SK-N-SH (cell line): ENCODE data around the gene CASK.

Experiments used
- CHD2 ChIP-seq: fragments of 150-350 bp; IDR thresholded peaks from 2 replicates; pipeline ENCODE4 v1.6.1; 2018; ENCODE audit warnings: low read length; ENCODE audit not compliant: partially characterized antibody
- FOXM1 ChIP-seq: IDR thresholded peaks from 2 replicates; pipeline ENCODE4 v1.4.0; 2012; ENCODE audit warnings: low read depth, mild to moderate bottlenecking
- GATA2 ChIP-seq: sonication (generic); formaldehyde crosslinking; IDR thresholded peaks from 2 replicates; pipeline ENCODE4 v1.5.0; 2020; ENCODE audit warnings: mild to moderate bottlenecking, missing genetic modification reagents
- MXI1 ChIP-seq: IDR thresholded peaks from 2 replicates; pipeline ENCODE4 v1.6.1; 2012; ENCODE audit warnings: mild to moderate bottlenecking, low read depth, low read length, improper control_type of control experiment
- NFIC ChIP-seq: IDR thresholded peaks from 2 replicates; pipeline ENCODE4 v1.4.0; 2012; ENCODE audit warnings: borderline replicate concordance
- POLR2AphosphoS5 ChIP-seq: IDR thresholded peaks from 2 replicates; pipeline ENCODE4 v1.6.1; 2012; ENCODE audit warnings: low read depth, low read length
- RAD21 ChIP-seq: IDR thresholded peaks from 2 replicates; pipeline ENCODE4 v1.6.1; 2012; ENCODE audit warnings: mild to moderate bottlenecking, low read length
- SMC3 ChIP-seq: IDR thresholded peaks from 2 replicates; pipeline ENCODE4 v1.6.1; 2012; ENCODE audit warnings: low read depth, low read length, improper control_type of control experiment
- TEAD4 ChIP-seq: IDR thresholded peaks from 2 replicates; pipeline ENCODE4 v1.4.0; 2012; ENCODE audit warnings: mild to moderate bottlenecking, borderline replicate concordance; ENCODE audit not compliant: insufficient read depth
- YY1 ChIP-seq: IDR thresholded peaks from 2 replicates; pipeline ENCODE4 v1.4.0; 2012; ENCODE audit warnings: low read depth, mild to moderate bottlenecking
- TF ChIP-seq, protein P1 (sequence below): fragments of 200-600 bp; sonication (generic); IDR thresholded peaks from 2 replicates; pipeline ENCODE4 v1.6.1; 2017; ENCODE audit warnings: antibody characterized with exemption, mild to moderate bottlenecking, moderate library complexity
- TF ChIP-seq, protein P2 (sequence below): IDR thresholded peaks from 2 replicates; pipeline ENCODE4 v1.6.1; 2012; ENCODE audit warnings: mild to moderate bottlenecking, low read depth, low read length, moderate library complexity
- TF ChIP-seq, protein P3 (sequence below): IDR thresholded peaks from 2 replicates; pipeline ENCODE4 v1.4.0; 2012; ENCODE audit warnings: low read depth

DNA sequence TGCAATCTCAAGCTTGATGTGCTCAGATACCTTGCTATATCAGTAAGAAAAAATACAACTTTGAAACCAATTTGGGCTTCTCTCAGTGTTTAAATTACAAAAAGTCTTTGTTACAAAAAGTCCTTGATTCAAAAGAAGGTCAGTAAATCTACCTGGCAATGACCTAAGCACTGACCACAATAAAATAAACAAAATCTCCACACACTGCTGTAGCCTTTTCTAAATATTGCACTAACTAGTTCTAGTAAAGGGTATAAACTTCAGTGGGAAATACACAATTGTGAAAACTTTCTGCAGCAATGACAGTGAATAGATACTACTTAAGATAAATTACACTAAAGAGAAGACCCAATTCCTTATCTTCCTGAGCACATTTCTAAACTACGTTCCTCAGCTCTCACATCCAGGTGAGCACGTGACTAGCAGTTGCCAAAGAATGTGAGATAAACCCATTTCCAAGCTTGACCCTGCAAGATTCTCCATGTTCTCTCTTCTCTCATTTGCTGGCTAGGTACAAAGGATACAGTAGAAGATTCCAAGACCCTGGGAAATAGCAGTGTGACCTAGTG, 316.0 kb downstream of the CASK start:
- TF ChIP-seq SMC3 (no peak), POLR2AphosphoS5 (no peak), RAD21 (no peak), TEAD4 (no peak), CHD2 (no peak), YY1 (no peak), NFIC (no peak), FOXM1 (no peak), GATA2 (CRISPR knock-in tag) (no peak), MXI1 (no peak)
- TF ChIP-seq, protein P1, sequence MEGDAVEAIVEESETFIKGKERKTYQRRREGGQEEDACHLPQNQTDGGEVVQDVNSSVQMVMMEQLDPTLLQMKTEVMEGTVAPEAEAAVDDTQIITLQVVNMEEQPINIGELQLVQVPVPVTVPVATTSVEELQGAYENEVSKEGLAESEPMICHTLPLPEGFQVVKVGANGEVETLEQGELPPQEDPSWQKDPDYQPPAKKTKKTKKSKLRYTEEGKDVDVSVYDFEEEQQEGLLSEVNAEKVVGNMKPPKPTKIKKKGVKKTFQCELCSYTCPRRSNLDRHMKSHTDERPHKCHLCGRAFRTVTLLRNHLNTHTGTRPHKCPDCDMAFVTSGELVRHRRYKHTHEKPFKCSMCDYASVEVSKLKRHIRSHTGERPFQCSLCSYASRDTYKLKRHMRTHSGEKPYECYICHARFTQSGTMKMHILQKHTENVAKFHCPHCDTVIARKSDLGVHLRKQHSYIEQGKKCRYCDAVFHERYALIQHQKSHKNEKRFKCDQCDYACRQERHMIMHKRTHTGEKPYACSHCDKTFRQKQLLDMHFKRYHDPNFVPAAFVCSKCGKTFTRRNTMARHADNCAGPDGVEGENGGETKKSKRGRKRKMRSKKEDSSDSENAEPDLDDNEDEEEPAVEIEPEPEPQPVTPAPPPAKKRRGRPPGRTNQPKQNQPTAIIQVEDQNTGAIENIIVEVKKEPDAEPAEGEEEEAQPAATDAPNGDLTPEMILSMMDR, result no peak
- TF ChIP-seq, protein P2, sequence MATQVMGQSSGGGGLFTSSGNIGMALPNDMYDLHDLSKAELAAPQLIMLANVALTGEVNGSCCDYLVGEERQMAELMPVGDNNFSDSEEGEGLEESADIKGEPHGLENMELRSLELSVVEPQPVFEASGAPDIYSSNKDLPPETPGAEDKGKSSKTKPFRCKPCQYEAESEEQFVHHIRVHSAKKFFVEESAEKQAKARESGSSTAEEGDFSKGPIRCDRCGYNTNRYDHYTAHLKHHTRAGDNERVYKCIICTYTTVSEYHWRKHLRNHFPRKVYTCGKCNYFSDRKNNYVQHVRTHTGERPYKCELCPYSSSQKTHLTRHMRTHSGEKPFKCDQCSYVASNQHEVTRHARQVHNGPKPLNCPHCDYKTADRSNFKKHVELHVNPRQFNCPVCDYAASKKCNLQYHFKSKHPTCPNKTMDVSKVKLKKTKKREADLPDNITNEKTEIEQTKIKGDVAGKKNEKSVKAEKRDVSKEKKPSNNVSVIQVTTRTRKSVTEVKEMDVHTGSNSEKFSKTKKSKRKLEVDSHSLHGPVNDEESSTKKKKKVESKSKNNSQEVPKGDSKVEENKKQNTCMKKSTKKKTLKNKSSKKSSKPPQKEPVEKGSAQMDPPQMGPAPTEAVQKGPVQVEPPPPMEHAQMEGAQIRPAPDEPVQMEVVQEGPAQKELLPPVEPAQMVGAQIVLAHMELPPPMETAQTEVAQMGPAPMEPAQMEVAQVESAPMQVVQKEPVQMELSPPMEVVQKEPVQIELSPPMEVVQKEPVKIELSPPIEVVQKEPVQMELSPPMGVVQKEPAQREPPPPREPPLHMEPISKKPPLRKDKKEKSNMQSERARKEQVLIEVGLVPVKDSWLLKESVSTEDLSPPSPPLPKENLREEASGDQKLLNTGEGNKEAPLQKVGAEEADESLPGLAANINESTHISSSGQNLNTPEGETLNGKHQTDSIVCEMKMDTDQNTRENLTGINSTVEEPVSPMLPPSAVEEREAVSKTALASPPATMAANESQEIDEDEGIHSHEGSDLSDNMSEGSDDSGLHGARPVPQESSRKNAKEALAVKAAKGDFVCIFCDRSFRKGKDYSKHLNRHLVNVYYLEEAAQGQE, result no peak
- TF ChIP-seq, protein P3, sequence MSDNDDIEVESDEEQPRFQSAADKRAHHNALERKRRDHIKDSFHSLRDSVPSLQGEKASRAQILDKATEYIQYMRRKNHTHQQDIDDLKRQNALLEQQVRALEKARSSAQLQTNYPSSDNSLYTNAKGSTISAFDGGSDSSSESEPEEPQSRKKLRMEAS, result no peak
